Activated B cell treated with CpG ODN at 0.5 μM for 24 hours (primary cell): ENCODE results near the gene DUSP15. TPM values are rescaled to one million over a fixed set of nuclear protein-coding genes. Genes with fewer than 3 reads are reported as not detected.

Experiments
- ATAC-seq: fragments of 200-7000 bp; cut with Tn5 transposase; one replicate; pipeline ENCODE4 v1.10.0; 2021; ENCODE audit warnings: low read depth, mild to moderate bottlenecking, moderate library complexity
- CTCF ChIA-PET: fragments of 350-600 bp; sonication (Branson Sonifier 250); formaldehyde crosslinking; loops from one replicate; lab custom pipeline; 2021; ENCODE audit warnings: antibody characterized with exemption; lab: Charles Lee
- POLR2A ChIA-PET: fragments of 350-600 bp; sonication (Branson Sonifier 250); formaldehyde crosslinking; loops from one replicate; lab custom pipeline; 2021; ENCODE audit warnings: antibody characterized with exemption; lab: Charles Lee
- DNase-seq: peaks from one replicate; pipeline ENCODE4 v3.0.0; 2022
- H3K27ac Mint-ChIP-seq: one replicate; pipeline ENCODE4 v1.8.0; 2020; ENCODE audit warnings: mixed read lengths
- H3K27me3 Mint-ChIP-seq: one replicate; pipeline ENCODE4 v1.8.0; 2021; ENCODE audit warnings: mixed read lengths
- H3K36me3 Mint-ChIP-seq: one replicate; pipeline ENCODE4 v1.8.0; 2021; ENCODE audit warnings: low read depth, mixed read lengths
- H3K4me1 Mint-ChIP-seq: one replicate; pipeline ENCODE4 v1.8.0; 2021; ENCODE audit warnings: mixed read lengths
- H3K4me3 Mint-ChIP-seq: one replicate; pipeline ENCODE4 v1.8.0; 2020; ENCODE audit warnings: mild to moderate bottlenecking, mixed read lengths
- H3K9me3 Mint-ChIP-seq: one replicate; pipeline ENCODE4 v1.8.0; 2020; ENCODE audit warnings: mixed read lengths
- CTCF ChIP-seq: fragments of 200-600 bp; IDR thresholded peaks from one replicate; pipeline ENCODE4 v1.8.0; 2022; ENCODE audit warnings: antibody characterized with exemption, mild to moderate bottlenecking
- intact Hi-C: fragments of 100-400 bp; cut with micrococcal nuclease; formaldehyde crosslinking; loops from one replicate; pipeline ENCODE4 v1.15.1; 2024
- total RNA-seq: library from RNA; stranded (reverse); gene quantifications from 2 replicates; pipeline ENCODE4 v1.2.3, GENCODE V29; 2022

The DUSP15 gene
- total RNA-seq, 1 donor from 2014 or later: 26.9 TPM

- no peaks in the 10 kb centered on the region for H3K27me3 Mint-ChIP-seq
- no peak for TF ChIP-seq CTCF
- ChIA-PET POLR2A (no interaction called here), CTCF (no interaction called here)
- no peaks in the 10 kb centered on the region for H3K9me3 Mint-ChIP-seq
- intact Hi-C loops: no loop called here
- DNase-seq (no peak), ATAC-seq (no peak)
- H3K36me3 Mint-ChIP-seq: no peaks in the 10 kb centered on the region
- no peak overlapping the region for H3K4me3 Mint-ChIP-seq
- no peak overlapping the region for H3K27ac Mint-ChIP-seq
- H3K4me1 Mint-ChIP-seq: no peaks in the 10 kb centered on the region
Observed at GRCh38 chr20:31903627-31904386, 33.5 kb upstream of the DUSP15 start.

- no peak for ATAC-seq
- intact Hi-C loops: no loop called here
- Mint-ChIP-seq H3K4me1 (no peaks in the 10 kb centered on the region), H3K9me3 (no peaks in the 10 kb centered on the region), H3K27ac (no peak overlapping the region), H3K36me3 (no peaks in the 10 kb centered on the region), H3K4me3 (no peak overlapping the region), H3K27me3 (no peaks in the 10 kb centered on the region)
- ChIA-PET POLR2A (no interaction called here), CTCF (no interaction called here)
- no peak for DNase-seq
- TF ChIP-seq CTCF: no peak
Observed at GRCh38 chr20:31901615-31902014, 31.3 kb upstream of the DUSP15 start.

GRCh38 chr20:31897541-31897940, 27.2 kb upstream of the DUSP15 start:
- CTCF ChIA-PET: no interaction called here
- no peak for TF ChIP-seq CTCF
- DNase-seq: no peak
- Mint-ChIP-seq H3K4me3 (no peak overlapping the region), H3K27me3 (no peaks in the 10 kb centered on the region), H3K27ac (peak overlapping the region; percentile 3), H3K36me3 (no peaks in the 10 kb centered on the region), H3K9me3 (no peaks in the 10 kb centered on the region), H3K4me1 (peaks cover 15% of the 10 kb centered on the region)
- intact Hi-C loops: loop anchor here (5.0 kb wide), 1 partner anchor 35 kb away; no protein-coding TSS in a partner anchor
- POLR2A ChIA-PET: interaction anchor here (0.6 kb wide), 1 partner anchor 514 kb away, joined by 13 read pairs; no protein-coding TSS in a partner anchor
- ATAC-seq: no peak

- H3K9me3 Mint-ChIP-seq: no peaks in the 10 kb centered on the region
- no peak overlapping the region for H3K4me3 Mint-ChIP-seq
- TF ChIP-seq CTCF: no peak
- intact Hi-C loops: loop anchor here (5.0 kb wide), 1 partner anchor 34 kb away; no protein-coding TSS in a partner anchor
- peak overlapping the region; percentile 69 for H3K27ac Mint-ChIP-seq
- DNase-seq (no peak), ATAC-seq (no peak)
- H3K4me1 Mint-ChIP-seq: peaks cover 15% of the 10 kb centered on the region
- POLR2A ChIA-PET: interaction anchor here (0.7 to 1.8 kb wide), 4 partner anchors 16 to 188 kb away, joined by 3 to 14 read pairs (median 6); partner anchors contain the start of gene PDRG1
- H3K36me3 Mint-ChIP-seq: no peaks in the 10 kb centered on the region
- CTCF ChIA-PET: interaction anchor here (1.1 kb wide), 1 partner anchor 56 kb away, joined by 4 read pairs; the partner anchor contains the start of gene PDRG1
- H3K27me3 Mint-ChIP-seq: no peaks in the 10 kb centered on the region
Observed at GRCh38 chr20:31896049-31896448, 25.7 kb upstream of the DUSP15 start.

DNA sequence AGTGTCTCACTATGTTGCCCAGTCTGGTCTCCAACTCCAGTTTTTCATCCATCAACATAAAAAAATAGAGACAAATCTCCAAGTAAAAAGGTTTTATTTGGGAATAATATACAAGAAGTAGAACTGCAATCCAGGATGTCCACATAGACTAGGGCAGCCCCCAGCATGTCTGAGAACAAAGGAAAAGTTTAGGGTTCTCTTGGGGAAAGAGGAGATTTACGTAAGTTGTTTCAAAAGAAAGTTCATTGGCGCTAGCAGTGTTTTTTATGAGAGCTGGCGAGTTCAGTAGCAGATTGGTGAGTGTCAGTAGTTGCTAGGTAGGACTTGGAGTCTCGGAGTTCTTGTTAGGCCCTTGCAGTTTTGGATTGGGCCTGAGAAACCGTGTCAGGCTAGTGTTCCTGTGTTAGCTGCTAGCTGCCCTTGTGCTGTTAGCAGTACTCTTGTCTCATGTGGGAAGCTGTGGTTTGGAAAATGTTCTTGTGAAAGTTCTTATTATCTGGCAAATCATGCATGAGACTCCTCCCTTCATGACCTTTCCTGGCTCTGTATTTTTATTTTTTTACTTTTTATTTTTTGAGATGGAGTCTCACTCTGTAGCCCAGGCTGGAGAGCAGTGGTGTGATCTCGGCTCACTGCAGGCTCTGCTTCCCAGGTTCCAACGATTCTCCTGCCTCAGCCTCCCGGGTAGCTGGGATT, 24.8 kb upstream of the DUSP15 start:
- Mint-ChIP-seq H3K4me3 (peak overlapping the region; percentile 28), H3K4me1 (peaks cover 15% of the 10 kb centered on the region), H3K27me3 (no peaks in the 10 kb centered on the region), H3K9me3 (no peaks in the 10 kb centered on the region), H3K36me3 (no peaks in the 10 kb centered on the region), H3K27ac (peak overlapping the region; percentile 86)
- ChIA-PET POLR2A (interaction anchor here (0.7 to 1.8 kb wide), 8 partner anchors 13 to 215 kb away, joined by 3 to 14 read pairs (median 4); partner anchors contain the start of genes PDRG1 and TM9SF4), CTCF (interaction anchor here (1.4 kb wide), 1 partner anchor 57 kb away, joined by 4 read pairs; the partner anchor contains the start of gene PDRG1)
- intact Hi-C loops: loop anchor here (1.0 to 5.0 kb wide), 4 partner anchors 15 to 145 kb away; partner anchors contain the start of gene PDRG1
- no peak for TF ChIP-seq CTCF
- ATAC-seq (peak; percentile 100), DNase-seq (peak; percentile 25)
